Astrocyte of the cerebellum (primary cell): ENCODE results near the gene DCTN3.

Source experiments
- DNase-seq: peaks from one replicate; pipeline ENCODE4 v3.0.0-alpha.2; 2011; ENCODE audit warnings: low read depth
- H3K4me3 ChIP-seq: 2 replicates; pipeline ENCODE4 v1.5.1; 2011; ENCODE audit warnings: mild to moderate bottlenecking, low read depth, low read length, moderate library complexity
- in situ Hi-C: cut with HindIII; loops from 2 replicates; pipeline ENCODE4 v1.10.0; 2017; ENCODE audit warnings: low sequenced_read_pairs
- TF ChIP-seq, protein P1 (sequence below): IDR thresholded peaks from 2 replicates; pipeline ENCODE4 v1.5.1; 2012; ENCODE audit warnings: low read length, low read depth, moderate library complexity, mild to moderate bottlenecking; ENCODE audit errors: missing control alignments

DCTN3 gene

GRCh38 chr9:34591248-34591916 is 28.9 kb downstream of the DCTN3 start:
- TF ChIP-seq, protein P1, sequence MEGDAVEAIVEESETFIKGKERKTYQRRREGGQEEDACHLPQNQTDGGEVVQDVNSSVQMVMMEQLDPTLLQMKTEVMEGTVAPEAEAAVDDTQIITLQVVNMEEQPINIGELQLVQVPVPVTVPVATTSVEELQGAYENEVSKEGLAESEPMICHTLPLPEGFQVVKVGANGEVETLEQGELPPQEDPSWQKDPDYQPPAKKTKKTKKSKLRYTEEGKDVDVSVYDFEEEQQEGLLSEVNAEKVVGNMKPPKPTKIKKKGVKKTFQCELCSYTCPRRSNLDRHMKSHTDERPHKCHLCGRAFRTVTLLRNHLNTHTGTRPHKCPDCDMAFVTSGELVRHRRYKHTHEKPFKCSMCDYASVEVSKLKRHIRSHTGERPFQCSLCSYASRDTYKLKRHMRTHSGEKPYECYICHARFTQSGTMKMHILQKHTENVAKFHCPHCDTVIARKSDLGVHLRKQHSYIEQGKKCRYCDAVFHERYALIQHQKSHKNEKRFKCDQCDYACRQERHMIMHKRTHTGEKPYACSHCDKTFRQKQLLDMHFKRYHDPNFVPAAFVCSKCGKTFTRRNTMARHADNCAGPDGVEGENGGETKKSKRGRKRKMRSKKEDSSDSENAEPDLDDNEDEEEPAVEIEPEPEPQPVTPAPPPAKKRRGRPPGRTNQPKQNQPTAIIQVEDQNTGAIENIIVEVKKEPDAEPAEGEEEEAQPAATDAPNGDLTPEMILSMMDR = peak; percentile 86
- in situ Hi-C loops = no loop called here
- no peak overlapping the region for H3K4me3 ChIP-seq
- peak; percentile 32 for DNase-seq

DNA sequence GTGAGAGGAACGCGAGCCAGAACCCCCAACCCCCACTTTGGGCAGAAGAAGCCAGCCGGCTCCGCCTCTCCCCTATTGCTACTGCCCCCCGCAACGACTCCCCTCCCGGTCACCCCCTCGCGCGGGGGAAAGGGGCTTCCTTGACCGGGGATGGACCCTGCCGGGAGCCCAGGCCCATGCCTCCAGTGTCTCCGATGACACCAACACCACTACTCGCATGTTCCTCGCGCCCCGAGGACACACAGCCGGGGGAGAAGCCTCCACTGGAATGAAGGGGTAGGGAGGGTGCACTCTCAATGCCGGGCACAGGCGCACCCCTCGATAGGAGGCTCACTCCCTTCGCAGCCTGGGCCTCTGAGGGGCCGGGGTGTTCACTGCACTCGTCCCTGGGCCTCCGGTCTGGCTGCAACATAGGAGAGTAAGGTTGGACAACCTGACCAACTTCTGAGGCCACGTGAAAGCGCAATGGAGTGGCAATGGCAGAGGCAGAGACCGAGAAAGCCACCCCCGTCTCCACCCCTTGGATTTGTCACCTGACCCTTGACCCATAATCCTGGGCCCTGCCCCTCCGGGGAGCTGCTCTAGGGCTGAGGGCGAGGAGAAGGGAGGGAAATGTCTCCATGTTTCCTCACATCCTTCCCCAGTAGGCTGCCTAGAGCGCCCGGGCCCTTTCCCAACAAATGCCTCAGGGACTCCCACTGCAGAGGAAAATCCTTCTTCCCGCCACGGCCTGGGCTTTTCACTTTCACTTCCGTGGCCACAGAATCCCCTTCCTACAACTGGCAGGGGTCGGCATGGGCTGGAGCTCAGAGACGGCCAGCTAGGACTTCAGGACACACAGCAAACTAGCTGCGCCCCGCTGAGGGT is 29.7 kb downstream of the DCTN3 start:
- DNase-seq = no peak
- TF ChIP-seq, protein P1 = no peak
- H3K4me3 ChIP-seq = no peak overlapping the region
- in situ Hi-C loops = no loop called here

- DNase-seq = no peak
- TF ChIP-seq, protein P1 = no peak
- H3K4me3 ChIP-seq = peak within 1 kb of the TSS; percentile 21
- in situ Hi-C loops = no loop called here
Measured at GRCh38 chr9:34589636-34590380, 30.5 kb downstream of the DCTN3 start, which contains the start of gene CNTFR. Gene CNTFR (minus strand): TSS chr9:34589724. CDS start chr9:34568981, 20,743 bp downstream.

DNA sequence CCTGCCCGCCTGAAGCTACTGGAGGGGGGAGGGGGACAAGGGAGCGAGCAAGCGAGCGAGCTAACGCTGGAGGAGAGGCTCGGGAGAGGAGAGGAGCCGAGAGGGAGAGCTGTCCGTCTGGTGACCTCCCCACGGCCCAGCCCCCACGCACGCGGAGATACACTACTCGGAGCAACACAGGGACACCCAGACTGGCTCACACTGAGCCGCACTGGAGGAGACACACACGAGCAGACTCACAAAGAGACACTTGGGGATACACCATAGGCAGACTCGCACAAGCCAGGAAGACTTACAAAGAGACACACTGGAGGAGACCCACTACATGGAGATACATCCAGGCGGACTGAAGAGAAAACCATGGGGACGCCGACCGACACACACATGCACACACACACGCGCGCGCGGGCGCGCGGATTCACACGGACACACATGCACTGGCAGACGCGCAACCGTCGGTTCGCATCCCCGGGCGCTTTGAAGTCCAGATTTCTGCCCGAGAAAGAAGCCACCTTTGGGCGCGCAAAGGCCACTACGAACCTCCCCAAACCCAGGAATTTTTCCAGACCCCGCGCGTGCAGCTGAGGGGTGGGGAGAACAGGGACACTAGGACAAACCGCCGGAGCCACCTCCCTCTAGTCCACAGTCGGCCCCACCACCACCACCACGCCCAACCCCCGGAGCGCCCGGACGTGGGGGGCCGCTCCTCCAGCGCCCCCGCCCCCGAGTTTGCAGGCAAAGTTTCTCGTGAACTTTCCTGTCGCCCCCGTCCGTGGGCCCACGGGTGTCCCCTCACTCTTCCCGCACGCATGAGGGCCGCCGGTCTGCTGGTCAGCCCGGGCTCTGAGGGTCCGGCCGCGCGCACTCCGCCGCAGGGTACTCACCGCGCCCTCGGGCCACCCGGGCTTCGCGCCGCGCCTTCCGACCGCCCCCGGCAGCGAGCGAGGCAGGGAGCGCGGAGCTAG is 31.3 kb downstream of the DCTN3 start:
- in situ Hi-C loops = no loop called here
- no peak overlapping the region for H3K4me3 ChIP-seq
- no peak for DNase-seq
- TF ChIP-seq, protein P1 = no peak

DNA sequence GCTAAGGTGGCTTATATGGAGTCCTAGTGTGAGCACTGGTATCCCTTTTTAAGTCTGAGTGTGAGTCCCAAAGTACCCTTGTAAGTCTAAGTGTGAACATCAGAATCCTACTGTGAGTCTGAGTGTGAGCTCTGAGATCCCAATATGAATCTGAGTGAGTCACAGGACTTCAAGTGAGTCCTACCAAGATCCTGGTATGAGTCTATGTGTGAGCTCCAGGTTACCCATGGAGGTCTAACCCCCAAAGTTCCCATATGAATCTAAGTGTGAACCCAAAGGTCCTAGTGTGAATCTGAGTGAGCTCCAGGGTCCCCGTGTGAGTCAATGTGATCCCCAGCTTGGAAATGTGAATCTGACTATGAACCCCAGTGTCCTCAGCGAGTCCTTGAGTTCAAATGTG is 33.0 kb downstream of the DCTN3 start:
- H3K4me3 ChIP-seq = no peak overlapping the region
- TF ChIP-seq, protein P1 = no peak
- in situ Hi-C loops = no loop called here
- DNase-seq = no peak
